ENCODE results near the gene MRPL34.

MRPL34 gene

GRCh38 chr19:17329366-17330261 lies 23.9 kb downstream of the MRPL34 start:
- no peak for DNase-seq

GRCh38 chr19:17330262-17331044 lies 24.8 kb downstream of the MRPL34 start:
- no peak for DNase-seq

GRCh38 chr19:17331045-17331558 lies 25.4 kb downstream of the MRPL34 start:
- DNase-seq, result no peak

GRCh38 chr19:17332360-17332676 lies 26.6 kb downstream of the MRPL34 start:
- no peak for DNase-seq

- DNase-seq, result peak; percentile 55
These were observed 27.3 kb downstream of the MRPL34 start for GRCh38 chr19:17332677-17333581.

- DNase-seq, result peak; percentile 89
These were observed 28.1 kb downstream of the MRPL34 start for GRCh38 chr19:17333611-17334413.

- DNase-seq, result peak; percentile 99
These were observed 29.0 kb downstream of the MRPL34 start, which contains the start of gene ANO8 for GRCh38 chr19:17334414-17335409. ANO8 (minus strand) TSS chr19:17334855; CDS start chr19:17334670, 185 bp downstream.

GRCh38 chr19:17335575-17335974 lies 29.9 kb downstream of the MRPL34 start:
- DNase-seq, result no peak

GRCh38 chr19:17336872-17337674 lies 31.4 kb downstream of the MRPL34 start, which contains the start of gene GTPBP3:
GTPBP3 (plus strand) TSS chr19:17337553; CDS start chr19:17337612, 59 bp downstream.
- peak; percentile 99 for DNase-seq

GRCh38 chr19:17337675-17338432 lies 32.2 kb downstream of the MRPL34 start:
- no peak for DNase-seq

- DNase-seq, result no peak
These were observed 32.9 kb downstream of the MRPL34 start for GRCh38 chr19:17338433-17339078.

GRCh38 chr19:17339088-17339741 lies 33.5 kb downstream of the MRPL34 start:
- DNase-seq, result no peak

- DNase-seq, result no peak
These were observed 34.7 kb downstream of the MRPL34 start for GRCh38 chr19:17340302-17340870.

GRCh38 chr19:17340871-17341357 lies 35.2 kb downstream of the MRPL34 start:
- DNase-seq, result no peak

GRCh38 chr19:17341386-17341785 lies 35.7 kb downstream of the MRPL34 start:
- DNase-seq, result no peak

GRCh38 chr19:17341845-17342244 lies 36.2 kb downstream of the MRPL34 start:
- DNase-seq, result no peak

GRCh38 chr19:17346109-17346671 lies 40.5 kb downstream of the MRPL34 start:
- peak; percentile 51 for DNase-seq

Data from fibroblast of skin of right quadriceps (primary cell).